Measurements from ENCODE around the gene PLSCR1.
A peak's percentile ranks its signal among the peaks of the same experiment; 100 is the strongest.

GRCh38 chr3:146554151-146554760, 9.8 kb upstream of the PLSCR1 start:
- TF ChIP-seq CREB1 (IDR thresholded peaks at IDR 0.05) = no peak
- no peak for TF ChIP-seq CREB1 (CRISPR knock-in tag; IDR thresholded peaks at IDR 0.05)
- TF ChIP-seq MAZ (CRISPR knock-in tag; conservative IDR thresholded peaks at IDR 0.05 in 1 of 2, IDR thresholded peaks at IDR 0.05 in 1 of 2) = 0 out of 4 replicates have a peak, but pooled peaks of 1 of the 2 experiments have one; percentile 6
- TF ChIP-seq E2F5 (CRISPR knock-in tag; IDR thresholded peaks at IDR 0.05) = no peak
- TF ChIP-seq CTCF (IDR thresholded peaks at IDR 0.05 in 2 of 3, conservative IDR thresholded peaks at IDR 0.05 in 1 of 3; ENCODE audit: insufficient read depth in 2 of 3, low read depth in 1 of 3, low read length in 3 of 3) = no peak; a peak in 1 of 6 replicates
- TF ChIP-seq SMARCA5 (IDR thresholded peaks at IDR 0.05) = no peak

Data from K562 (cell line).